CD4-positive, alpha-beta T cell treated with Interleukin-2 at 100 ng/mL for 4 hours (primary cell): Measurements from ENCODE around the gene CUL2.
A peak's percentile ranks its signal among the peaks of the same experiment; 100 is the strongest.
"Not testable (repeated sequence)": the region's sequence is repeated elsewhere in the genome, so short reads cannot be mapped to it uniquely, and the experiment has no call there.

Experiments used
- DNase-seq: peaks from one replicate; pipeline ENCODE4 v3.0.0-alpha.2; 2020; ENCODE audit warnings: low spot score

The CUL2 gene

GRCh38 chr10:35090162-35090954 lies at the start of gene CUL2:
Gene CUL2, minus strand, starts transcription at chr10:35090341. Its CDS starts 19,024 bp downstream, at chr10:35071317.
- peak; percentile 96 for DNase-seq

GRCh38 chr10:35136263-35136815 lies 46.2 kb upstream of the CUL2 start:
- DNase-seq, result no peak

- peak; percentile 48 for DNase-seq
Measured at GRCh38 chr10:35135861-35136260, 45.7 kb upstream of the CUL2 start.

- DNase-seq, result no peak
Measured at GRCh38 chr10:35133586-35133985, 43.4 kb upstream of the CUL2 start.

- no peak for DNase-seq
Measured at GRCh38 chr10:35132727-35133126, 42.6 kb upstream of the CUL2 start.

GRCh38 chr10:35130663-35131062 lies 40.5 kb upstream of the CUL2 start:
- DNase-seq, result no peak

GRCh38 chr10:35129185-35129674 lies 39.1 kb upstream of the CUL2 start:
- no peak for DNase-seq

- peak; percentile 54 for DNase-seq
Measured at GRCh38 chr10:35127289-35127891, 37.2 kb upstream of the CUL2 start.

- DNase-seq, result peak; percentile 98
Measured at GRCh38 chr10:35126530-35127288, 36.6 kb upstream of the CUL2 start, which contains the start of gene CREM. Gene CREM, plus strand, starts transcription at chr10:35126846. Its CDS starts 10,990 bp downstream, at chr10:35137836.

GRCh38 chr10:35126062-35126529 lies 36.0 kb upstream of the CUL2 start:
- no peak for DNase-seq

- no peak for DNase-seq
Measured at GRCh38 chr10:35124540-35124939, 34.4 kb upstream of the CUL2 start.

- no peak for DNase-seq
Measured at GRCh38 chr10:35119378-35119777, 29.2 kb upstream of the CUL2 start.

GRCh38 chr10:35112571-35112970 lies 22.4 kb upstream of the CUL2 start:
- DNase-seq, result no peak

GRCh38 chr10:35103882-35104281 lies 13.7 kb upstream of the CUL2 start:
- no peak for DNase-seq

- DNase-seq, result no peak
Measured at GRCh38 chr10:35097510-35097909, 7.4 kb upstream of the CUL2 start.

- no peak for DNase-seq
Measured at GRCh38 chr10:35096312-35096711, 6.2 kb upstream of the CUL2 start.

- no peak for DNase-seq
Measured at GRCh38 chr10:35092851-35093250, 2.7 kb upstream of the CUL2 start.

- DNase-seq, result no peak
Measured at GRCh38 chr10:35091994-35092790, 2.1 kb upstream of the CUL2 start.

- peak; percentile 33 for DNase-seq
Measured at GRCh38 chr10:35089611-35090161, 455 bp downstream of the CUL2 start.

- no peak for DNase-seq
Measured at GRCh38 chr10:35083242-35083641, 6.9 kb downstream of the CUL2 start.

- not testable (repeated sequence) for DNase-seq
Measured at GRCh38 chr10:35080261-35080660, 9.9 kb downstream of the CUL2 start.
